NCI-H2081 treated with DMSO at 0.1 percent for 48 hours (cell line): ENCODE measurements around the gene TMTC1.

Experiments
- DNase-seq: peaks from one replicate; lab custom pipeline; 2025; lab: John Stamatoyannopoulos, UW

TMTC1 gene

GRCh38 chr12:29711381-29711780, 72.4 kb downstream of the TMTC1 start:
- no peak for DNase-seq

- no peak for DNase-seq
These were observed 73.6 kb downstream of the TMTC1 start for GRCh38 chr12:29710104-29710503.

DNA sequence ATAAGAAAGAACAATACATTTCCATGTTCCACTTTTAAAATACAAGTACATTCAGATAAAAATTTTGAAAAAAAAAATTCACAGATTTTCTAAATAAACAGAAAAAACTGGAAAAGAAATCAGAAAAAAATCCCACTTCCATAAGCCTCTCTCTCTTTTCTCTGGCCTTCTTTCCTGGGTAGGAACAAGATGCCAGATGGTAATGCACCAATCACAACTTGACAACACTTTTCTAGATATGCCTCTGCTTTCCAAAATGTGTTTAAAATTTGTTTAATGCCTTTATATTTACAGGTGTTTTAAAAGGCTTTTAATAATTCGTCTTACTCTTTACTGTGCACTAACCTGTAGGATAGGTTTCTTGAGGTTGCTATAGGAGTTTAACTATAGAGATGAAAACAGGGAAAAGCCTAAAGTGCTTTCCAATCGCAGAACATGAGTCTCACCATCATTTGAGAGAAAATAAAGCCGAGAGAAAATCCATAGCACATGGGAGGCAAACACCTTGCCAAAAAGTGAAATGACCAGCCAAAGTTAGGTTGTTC, 74.2 kb downstream of the TMTC1 start:
- no peak for DNase-seq

DNA sequence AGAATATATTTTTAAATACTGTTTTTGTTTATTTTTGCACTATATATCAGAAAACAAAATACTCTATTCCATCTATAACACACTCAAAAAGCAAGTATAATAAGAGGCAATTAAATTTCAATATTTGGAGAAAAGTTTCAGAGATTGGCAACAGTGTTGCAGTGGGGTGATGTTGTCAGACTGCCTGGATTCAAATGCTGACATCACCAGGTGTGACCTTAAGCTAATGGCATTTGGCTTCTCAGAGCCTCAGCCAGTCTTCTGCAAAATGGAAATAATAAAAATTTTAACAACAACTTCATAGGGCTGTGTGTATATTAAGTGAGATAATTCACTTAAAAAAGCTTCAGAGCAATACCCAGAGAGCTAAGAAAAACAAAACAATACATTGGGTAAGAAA, 74.7 kb downstream of the TMTC1 start:
- no peak for DNase-seq

DNA sequence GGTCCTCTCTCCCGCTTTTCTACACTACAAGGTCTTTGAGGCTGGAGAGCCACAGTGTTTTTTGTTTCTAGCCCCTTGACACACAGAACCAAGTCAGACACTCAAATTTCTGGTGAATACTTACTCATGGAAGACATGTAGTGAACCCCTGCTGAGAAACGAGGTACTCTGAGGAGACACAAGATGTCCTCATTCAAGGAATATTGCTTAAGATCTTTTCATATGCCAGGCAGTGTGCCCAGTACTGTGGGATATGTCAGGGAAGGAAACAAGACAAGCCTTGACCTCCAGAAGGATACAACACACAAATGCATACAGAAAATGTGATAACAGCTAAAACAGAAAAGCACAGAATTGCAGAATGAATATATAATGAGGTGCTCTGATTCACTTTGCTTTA, 75.9 kb downstream of the TMTC1 start:
- DNase-seq = no peak

GRCh38 chr12:29706311-29706710, 77.4 kb downstream of the TMTC1 start:
- no peak for DNase-seq

DNA sequence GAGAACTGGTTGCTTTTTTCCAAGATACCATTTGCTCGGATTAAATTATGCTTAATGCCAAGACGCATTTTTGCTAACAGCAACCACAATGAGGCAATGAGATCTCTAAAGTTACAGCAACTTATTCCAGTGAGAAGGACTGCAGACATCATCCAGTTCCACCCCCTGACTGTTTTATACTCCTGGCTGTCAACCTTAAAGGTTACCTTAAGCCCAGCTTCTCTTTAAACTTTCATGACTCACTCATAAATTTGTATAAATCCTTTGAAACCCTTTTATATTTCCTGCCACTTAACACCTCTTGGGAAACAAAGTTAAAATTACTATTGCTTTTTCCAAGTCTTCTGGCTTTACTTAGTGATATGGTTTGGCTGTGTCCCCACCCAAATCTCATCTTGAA, 80.2 kb downstream of the TMTC1 start:
- DNase-seq = no peak

DNA sequence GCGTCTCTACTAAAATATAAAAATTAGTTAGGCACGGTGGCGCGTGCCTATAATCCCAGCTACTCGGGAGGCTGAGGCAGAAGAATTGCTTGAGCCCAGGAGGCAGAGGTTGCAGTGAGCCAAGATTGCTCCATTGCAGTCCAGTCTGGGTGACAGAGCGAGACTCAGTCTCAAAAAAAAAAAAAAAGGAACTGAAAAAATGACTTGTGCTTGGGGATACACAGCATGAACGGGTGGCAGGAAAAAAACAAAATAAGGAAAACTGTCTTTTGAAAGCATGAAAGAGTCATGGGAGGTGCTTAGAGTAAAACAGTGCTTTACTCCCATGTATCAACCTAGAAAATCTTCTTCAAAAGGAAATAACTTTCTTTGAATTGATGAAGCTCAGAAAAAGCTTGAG, 80.8 kb downstream of the TMTC1 start:
- DNase-seq = no peak

- DNase-seq = no peak
These were observed 81.5 kb downstream of the TMTC1 start for GRCh38 chr12:29702222-29702621.

DNA sequence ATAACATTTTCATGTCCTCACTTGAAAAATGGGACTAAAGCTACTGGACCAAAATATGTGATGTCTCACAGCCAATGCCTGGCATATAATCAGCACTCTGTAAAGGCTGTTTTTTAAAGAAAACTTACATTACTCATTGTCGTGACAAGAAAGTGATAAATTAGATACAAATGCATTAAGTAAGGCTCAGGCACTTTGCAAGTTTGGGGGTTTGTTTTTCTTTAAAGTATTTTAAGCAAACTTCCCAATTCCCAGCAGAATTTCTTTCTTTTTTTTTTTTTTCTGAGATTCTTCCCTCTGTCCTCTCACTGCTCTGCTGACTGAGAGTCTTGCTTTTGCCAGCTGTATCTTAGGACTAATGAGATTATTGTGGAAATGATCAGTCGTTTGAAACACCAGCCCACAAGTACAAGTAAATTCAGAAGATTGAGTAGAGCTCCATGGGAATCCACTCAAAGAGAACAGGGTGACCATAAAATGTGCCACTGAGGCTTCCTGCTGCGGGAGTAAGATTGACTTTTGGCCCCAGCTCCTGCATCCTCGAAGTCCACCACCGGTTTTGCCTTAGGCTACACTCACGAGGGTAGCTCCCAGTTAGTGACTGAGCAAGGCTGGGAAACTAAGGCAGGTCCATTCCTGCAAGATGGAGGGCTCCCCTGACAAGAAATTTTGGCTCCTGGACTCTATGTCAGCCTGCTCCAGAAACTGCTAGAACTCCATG, 82.8 kb downstream of the TMTC1 start:
- DNase-seq = no peak

- DNase-seq = no peak
These were observed 85.0 kb downstream of the TMTC1 start for GRCh38 chr12:29698756-29699155.

GRCh38 chr12:29695800-29696199, 87.9 kb downstream of the TMTC1 start:
- no peak for DNase-seq

DNA sequence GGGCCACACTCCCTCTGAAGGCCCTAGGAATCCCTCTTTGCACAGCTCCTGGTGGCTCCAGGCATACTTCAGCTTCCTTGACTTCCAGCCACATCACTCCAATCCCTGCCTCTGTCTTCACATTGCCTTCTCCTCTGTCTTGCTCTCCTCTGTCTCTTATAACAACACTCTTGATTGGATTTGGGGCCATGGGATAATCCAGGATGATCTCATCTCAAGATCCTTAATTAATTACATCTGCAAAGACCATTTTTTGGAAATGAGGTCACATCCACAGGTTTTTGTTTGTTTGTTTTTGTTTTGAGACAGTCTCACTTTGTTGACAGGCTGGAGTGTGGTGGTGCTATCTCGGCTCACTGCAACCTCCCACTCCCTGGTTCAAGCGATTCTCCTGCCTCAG, 88.7 kb downstream of the TMTC1 start:
- DNase-seq = no peak

GRCh38 chr12:29694002-29694401, 89.7 kb downstream of the TMTC1 start:
- DNase-seq = no peak

GRCh38 chr12:29692237-29692636, 91.5 kb downstream of the TMTC1 start:
- DNase-seq = no peak

DNA sequence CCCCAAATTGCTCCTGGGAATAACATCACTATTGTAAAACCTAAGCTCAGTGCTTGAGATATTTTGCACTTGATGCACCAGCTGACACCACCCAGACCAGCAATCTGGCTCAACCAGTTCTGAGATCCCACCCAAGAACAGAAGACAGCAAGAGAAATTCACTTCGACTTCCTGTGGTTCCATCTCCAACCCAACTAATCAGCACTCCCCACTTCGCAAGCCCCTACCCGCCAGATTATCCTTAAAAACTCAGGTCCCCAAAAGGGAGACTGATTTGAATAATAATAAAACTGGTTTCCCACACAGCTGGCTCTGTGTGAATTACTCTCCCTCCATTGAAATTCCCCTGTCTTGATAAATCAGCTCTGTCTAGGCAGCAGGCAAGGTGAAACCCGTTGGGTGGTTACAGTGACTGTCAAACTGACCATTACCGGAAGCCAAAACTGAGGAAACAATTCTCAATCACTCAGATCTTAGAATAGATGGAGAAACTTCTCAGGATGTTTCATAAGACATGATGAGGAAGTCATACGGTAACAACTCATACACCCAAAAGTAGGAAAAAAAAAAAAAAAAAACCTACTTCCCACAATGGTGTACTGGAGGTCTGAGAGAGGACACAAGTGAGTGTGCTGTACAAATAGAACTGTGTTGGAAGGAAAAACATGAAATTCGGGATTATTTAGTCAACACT, 92.4 kb downstream of the TMTC1 start:
- DNase-seq = no peak

- no peak for DNase-seq
These were observed 93.0 kb downstream of the TMTC1 start for GRCh38 chr12:29690728-29691127.

GRCh38 chr12:29688914-29689313, 94.8 kb downstream of the TMTC1 start:
- DNase-seq = no peak

- DNase-seq = no peak
These were observed 101.7 kb downstream of the TMTC1 start for GRCh38 chr12:29682088-29682487.

- no peak for DNase-seq
These were observed 102.4 kb downstream of the TMTC1 start for GRCh38 chr12:29681370-29681769.

DNA sequence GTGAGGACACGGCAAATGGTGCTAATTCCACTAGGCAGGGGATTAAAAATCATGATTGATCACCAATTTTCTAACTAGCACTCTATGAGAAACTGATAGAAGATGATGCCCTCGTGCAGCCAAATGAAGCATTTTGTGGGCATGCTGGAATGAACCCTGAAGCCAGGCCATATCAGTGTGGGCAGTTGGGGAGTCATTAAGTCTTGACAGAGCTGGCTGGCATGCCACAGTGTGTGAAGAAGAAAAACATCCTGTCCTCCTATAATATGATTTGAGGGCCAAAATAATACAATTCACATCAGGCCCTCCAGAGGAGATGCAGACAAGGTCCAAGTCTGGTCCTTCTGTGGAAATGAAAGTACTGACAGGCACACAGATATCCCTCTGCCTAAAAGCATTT, 107.1 kb downstream of the TMTC1 start:
- no peak for DNase-seq

GRCh38 chr12:29674463-29674862, 109.3 kb downstream of the TMTC1 start:
- no peak for DNase-seq

GRCh38 chr12:29673346-29673745, 110.4 kb downstream of the TMTC1 start:
- DNase-seq = no peak

DNA sequence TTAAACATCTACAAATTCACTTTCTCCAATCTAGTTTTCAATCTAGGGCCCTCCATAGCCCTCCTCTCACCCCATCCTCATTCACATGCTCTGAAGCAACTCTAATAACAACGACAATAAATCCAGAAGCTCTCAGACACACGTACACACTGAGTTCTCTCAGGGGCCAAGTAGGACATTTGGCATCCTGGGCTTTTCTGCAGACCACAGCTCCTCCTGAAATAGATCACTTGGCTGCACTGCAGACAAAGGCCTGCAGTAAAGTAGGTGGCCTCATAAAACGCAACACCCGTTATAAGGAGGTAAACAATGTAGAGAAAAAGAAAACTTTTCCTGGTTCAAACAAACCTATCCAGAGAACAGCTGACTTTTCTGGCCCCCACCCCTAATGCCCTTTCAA, 111.2 kb downstream of the TMTC1 start:
- DNase-seq = no peak
